Omental fat pad (tissue), 4 donors: ENCODE measurements around the gene LRRN3. TPM values are rescaled to one million over a fixed set of nuclear protein-coding genes. Genes with fewer than 3 reads are reported as not detected.

Experiments used
- ATAC-seq: fragments of 150-250 bp; one replicate; pipeline ENCODE4 v1.9.1; 2016; ENCODE audit warnings: mild to moderate bottlenecking, moderate library complexity; ENCODE audit not compliant: low FRiP score
- DNase-seq: peaks from one replicate; pipeline ENCODE4 v3.0.0-alpha.2; 2019; ENCODE audit warnings: low spot score
- total RNA-seq, 4 donors: library from RNA; depleted of rRNA; stranded (reverse); fragments of >200 nt; gene quantifications; one replicate each; pipeline ENCODE4 v1.1.0, GENCODE V29; 2016
- TF ChIP-seq, protein P1 (sequence below), 3 donors: fragments of 450-650 bp; IDR thresholded peaks; one replicate each; pipeline ENCODE4 v1.5.1; 2016 to 2017; ENCODE audit warnings: antibody characterized with exemption in 3 of 3, mild to moderate bottlenecking in 3 of 3, moderate library complexity in 2 of 3

The LRRN3 gene
- total RNA-seq, 4 donors from 2014 or later, result 1.7 to 5.3 (median 2.7) TPM

DNA sequence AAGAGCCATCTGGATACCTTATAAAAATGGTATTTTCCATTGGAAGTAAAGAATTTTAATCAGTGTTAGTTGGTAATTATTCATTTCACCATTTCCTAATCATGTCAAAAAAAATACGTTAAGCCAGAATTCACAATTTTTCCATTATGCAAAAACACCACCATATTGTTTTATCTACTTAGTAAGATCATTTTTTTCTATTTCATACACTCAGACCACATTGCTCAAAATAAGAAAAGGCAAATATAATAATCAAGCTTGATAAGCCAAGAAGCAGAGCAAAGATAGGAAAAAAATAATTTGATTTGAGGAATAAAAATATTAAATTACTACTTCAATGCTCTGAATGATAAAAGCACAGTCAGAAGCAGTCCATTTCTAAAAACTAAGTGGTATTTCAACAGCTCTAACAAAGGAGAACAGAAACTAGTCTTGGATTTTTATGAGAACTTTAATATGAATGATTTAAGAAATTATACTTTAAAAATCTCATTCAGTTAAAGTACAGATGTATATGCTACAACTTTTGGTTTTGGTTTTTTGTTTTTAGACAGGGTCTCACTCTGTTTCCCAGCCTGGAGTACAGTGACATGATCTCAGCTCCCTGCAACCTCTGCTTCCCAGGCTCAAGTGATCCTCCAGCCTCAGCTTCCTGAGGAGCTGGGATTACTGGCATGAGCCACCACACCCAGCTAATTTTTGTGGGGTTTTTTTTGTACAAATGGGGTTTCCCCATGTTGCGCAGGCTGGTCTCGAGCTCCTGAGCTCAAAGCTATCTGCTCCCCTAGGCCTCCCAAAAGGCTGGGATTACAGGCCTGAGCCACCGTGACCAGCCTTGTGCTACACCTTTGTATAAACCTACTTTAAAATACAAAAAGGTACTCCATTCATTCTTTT is 46.6 kb downstream of the LRRN3 start:
- TF ChIP-seq, protein P1, sequence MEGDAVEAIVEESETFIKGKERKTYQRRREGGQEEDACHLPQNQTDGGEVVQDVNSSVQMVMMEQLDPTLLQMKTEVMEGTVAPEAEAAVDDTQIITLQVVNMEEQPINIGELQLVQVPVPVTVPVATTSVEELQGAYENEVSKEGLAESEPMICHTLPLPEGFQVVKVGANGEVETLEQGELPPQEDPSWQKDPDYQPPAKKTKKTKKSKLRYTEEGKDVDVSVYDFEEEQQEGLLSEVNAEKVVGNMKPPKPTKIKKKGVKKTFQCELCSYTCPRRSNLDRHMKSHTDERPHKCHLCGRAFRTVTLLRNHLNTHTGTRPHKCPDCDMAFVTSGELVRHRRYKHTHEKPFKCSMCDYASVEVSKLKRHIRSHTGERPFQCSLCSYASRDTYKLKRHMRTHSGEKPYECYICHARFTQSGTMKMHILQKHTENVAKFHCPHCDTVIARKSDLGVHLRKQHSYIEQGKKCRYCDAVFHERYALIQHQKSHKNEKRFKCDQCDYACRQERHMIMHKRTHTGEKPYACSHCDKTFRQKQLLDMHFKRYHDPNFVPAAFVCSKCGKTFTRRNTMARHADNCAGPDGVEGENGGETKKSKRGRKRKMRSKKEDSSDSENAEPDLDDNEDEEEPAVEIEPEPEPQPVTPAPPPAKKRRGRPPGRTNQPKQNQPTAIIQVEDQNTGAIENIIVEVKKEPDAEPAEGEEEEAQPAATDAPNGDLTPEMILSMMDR (IDR thresholded peaks at IDR 0.05), result no peak
- ATAC-seq, result no peak
- no peak for DNase-seq

DNA sequence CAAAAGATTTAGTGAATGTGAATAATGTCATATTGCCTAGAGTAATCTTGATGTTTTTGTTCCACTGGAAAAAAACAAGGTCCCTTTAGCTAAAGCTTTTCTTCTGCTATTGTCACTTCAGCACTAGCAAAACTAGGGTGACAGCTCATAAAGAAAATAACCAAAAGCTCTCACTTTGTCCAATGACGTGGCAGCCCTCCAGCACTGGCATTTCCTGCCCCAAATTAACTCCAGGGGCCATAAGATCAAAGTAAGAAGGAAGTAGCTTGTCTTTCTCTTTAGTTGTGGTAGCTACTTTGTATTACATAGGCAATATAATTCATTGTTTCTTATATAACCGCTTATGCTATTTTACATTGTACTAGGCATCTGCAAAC is 47.3 kb downstream of the LRRN3 start:
- ATAC-seq (no peak), DNase-seq (no peak)
- TF ChIP-seq, protein P1 (IDR thresholded peaks at IDR 0.05), result no peak

GRCh38 chr7:111138586-111138985 is 47.7 kb downstream of the LRRN3 start:
- ATAC-seq, result no peak
- TF ChIP-seq, protein P1 (IDR thresholded peaks at IDR 0.05), result no peak
- DNase-seq, result no peak

GRCh38 chr7:111140091-111140865 is 49.4 kb downstream of the LRRN3 start:
- DNase-seq, result no peak
- TF ChIP-seq, protein P1 (IDR thresholded peaks at IDR 0.05), result no peak
- no peak for ATAC-seq

- DNase-seq (no peak), ATAC-seq (no peak)
- TF ChIP-seq, protein P1 (IDR thresholded peaks at IDR 0.05), result no peak
Observed at GRCh38 chr7:111145472-111145871, 54.5 kb downstream of the LRRN3 start.

DNA sequence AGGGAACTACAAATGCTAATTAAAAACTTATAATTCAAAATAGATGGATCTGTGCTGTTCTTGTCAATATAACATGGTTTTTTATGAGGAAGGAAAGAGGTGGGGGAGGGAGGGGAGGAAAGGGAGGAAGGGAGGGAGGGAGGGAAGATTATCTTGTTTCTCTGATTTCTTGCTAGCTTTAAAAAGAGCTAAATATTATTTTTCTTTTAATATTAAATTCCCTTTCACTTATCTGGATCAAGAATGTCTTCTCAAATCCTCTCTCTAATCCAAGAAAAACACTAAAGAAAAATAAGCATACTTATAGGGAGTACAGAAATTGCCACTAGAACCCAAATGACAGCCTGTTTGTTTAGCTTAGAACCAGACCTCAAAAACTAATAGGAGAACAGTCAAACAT is 55.2 kb downstream of the LRRN3 start:
- TF ChIP-seq, protein P1 (IDR thresholded peaks at IDR 0.05), result no peak
- ATAC-seq (no peak), DNase-seq (no peak)
